Measurements from ENCODE around the gene MAP3K21.

DNA sequence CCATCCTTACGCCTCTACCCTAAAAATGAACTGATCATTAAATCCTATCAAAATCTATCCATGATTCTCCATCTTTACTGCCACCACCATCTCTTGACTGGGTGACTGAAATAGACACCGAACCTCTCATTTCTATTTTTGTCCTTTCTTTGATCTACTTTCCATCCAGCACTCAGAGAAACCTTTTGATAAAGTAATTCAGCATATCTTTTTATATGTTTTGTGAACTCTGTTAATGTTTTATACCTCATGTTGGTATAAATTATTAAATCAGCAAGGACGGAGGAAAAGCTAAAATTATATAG lies 45.0 kb upstream of the MAP3K21 start:
- TF ChIP-seq, protein P1, sequence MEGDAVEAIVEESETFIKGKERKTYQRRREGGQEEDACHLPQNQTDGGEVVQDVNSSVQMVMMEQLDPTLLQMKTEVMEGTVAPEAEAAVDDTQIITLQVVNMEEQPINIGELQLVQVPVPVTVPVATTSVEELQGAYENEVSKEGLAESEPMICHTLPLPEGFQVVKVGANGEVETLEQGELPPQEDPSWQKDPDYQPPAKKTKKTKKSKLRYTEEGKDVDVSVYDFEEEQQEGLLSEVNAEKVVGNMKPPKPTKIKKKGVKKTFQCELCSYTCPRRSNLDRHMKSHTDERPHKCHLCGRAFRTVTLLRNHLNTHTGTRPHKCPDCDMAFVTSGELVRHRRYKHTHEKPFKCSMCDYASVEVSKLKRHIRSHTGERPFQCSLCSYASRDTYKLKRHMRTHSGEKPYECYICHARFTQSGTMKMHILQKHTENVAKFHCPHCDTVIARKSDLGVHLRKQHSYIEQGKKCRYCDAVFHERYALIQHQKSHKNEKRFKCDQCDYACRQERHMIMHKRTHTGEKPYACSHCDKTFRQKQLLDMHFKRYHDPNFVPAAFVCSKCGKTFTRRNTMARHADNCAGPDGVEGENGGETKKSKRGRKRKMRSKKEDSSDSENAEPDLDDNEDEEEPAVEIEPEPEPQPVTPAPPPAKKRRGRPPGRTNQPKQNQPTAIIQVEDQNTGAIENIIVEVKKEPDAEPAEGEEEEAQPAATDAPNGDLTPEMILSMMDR (IDR thresholded peaks at IDR 0.05; ENCODE audit: low read depth, low read length) = no peak
- TF ChIP-seq EZH2phosphoT487 (IDR thresholded peaks at IDR 0.05; ENCODE audit: low read depth) = no peak
